Fibroblast of villous mesenchyme (primary cell): ENCODE data around the gene KXD1. TPM values are rescaled to one million over a fixed set of nuclear protein-coding genes. Genes with fewer than 3 reads are reported as not detected.
"Not testable (repeated sequence)": the region's sequence is repeated elsewhere in the genome, so short reads cannot be mapped to it uniquely, and the experiment has no call there.

Experiments used
- DNase-seq: peaks from one replicate; pipeline ENCODE4 v3.0.0-alpha.2; 2010; ENCODE audit warnings: low read depth
- H3K4me3 ChIP-seq: 2 replicates; pipeline ENCODE4 v1.5.1; 2011; ENCODE audit warnings: low read depth, mild to moderate bottlenecking, low read length
- total RNA-seq: library from RNA; depleted of rRNA; stranded (reverse); fragments of >200 nt; gene quantifications from 2 replicates; pipeline ENCODE4 v1.2.3, GENCODE V29; 2012
- TF ChIP-seq, protein P1 (sequence below): IDR thresholded peaks from 2 replicates; pipeline ENCODE4 v1.5.1; 2012; ENCODE audit warnings: low read depth, mild to moderate bottlenecking, low read length; ENCODE audit not compliant: insufficient read depth

Gene KXD1
- total RNA-seq, 1 donor: 92.8 TPM

- TF ChIP-seq, protein P1, sequence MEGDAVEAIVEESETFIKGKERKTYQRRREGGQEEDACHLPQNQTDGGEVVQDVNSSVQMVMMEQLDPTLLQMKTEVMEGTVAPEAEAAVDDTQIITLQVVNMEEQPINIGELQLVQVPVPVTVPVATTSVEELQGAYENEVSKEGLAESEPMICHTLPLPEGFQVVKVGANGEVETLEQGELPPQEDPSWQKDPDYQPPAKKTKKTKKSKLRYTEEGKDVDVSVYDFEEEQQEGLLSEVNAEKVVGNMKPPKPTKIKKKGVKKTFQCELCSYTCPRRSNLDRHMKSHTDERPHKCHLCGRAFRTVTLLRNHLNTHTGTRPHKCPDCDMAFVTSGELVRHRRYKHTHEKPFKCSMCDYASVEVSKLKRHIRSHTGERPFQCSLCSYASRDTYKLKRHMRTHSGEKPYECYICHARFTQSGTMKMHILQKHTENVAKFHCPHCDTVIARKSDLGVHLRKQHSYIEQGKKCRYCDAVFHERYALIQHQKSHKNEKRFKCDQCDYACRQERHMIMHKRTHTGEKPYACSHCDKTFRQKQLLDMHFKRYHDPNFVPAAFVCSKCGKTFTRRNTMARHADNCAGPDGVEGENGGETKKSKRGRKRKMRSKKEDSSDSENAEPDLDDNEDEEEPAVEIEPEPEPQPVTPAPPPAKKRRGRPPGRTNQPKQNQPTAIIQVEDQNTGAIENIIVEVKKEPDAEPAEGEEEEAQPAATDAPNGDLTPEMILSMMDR: no peak
- DNase-seq: no peak
- H3K4me3 ChIP-seq: no peak overlapping the region
Observed at GRCh38 chr19:18537431-18537830, 20.2 kb upstream of the KXD1 start.

GRCh38 chr19:18538115-18538514 lies 19.6 kb upstream of the KXD1 start:
- TF ChIP-seq, protein P1: no peak
- no peak overlapping the region for H3K4me3 ChIP-seq
- DNase-seq: no peak

GRCh38 chr19:18539372-18539771 lies 18.3 kb upstream of the KXD1 start:
- H3K4me3 ChIP-seq: no peak overlapping the region
- no peak for DNase-seq
- TF ChIP-seq, protein P1: no peak

- not testable (repeated sequence) for DNase-seq, H3K4me3 ChIP-seq
Observed at GRCh38 chr19:18540200-18540599, 17.5 kb upstream of the KXD1 start.

- TF ChIP-seq, protein P1: no peak
- no peak overlapping the region for H3K4me3 ChIP-seq
- DNase-seq: no peak
Observed at GRCh38 chr19:18541258-18541991, 16.2 kb upstream of the KXD1 start.

- TF ChIP-seq, protein P1: no peak
- peak overlapping the region; percentile 80 for H3K4me3 ChIP-seq
- DNase-seq: no peak
Observed at GRCh38 chr19:18541992-18542940, 15.4 kb upstream of the KXD1 start.
